Activated CD4-positive, alpha-beta memory T cell treated with anti-CD3 and anti-CD28 coated beads for 36 hours (primary cell): ENCODE results near the gene MAP1B. TPM values are rescaled to one million over a fixed set of nuclear protein-coding genes. Genes with fewer than 3 reads are reported as not detected.
"Not testable (repeated sequence)": the region's sequence is repeated elsewhere in the genome, so short reads cannot be mapped to it uniquely, and the experiment has no call there.

Experiments used
- CTCF ChIA-PET: fragments of 350-600 bp; sonication (Branson Sonifier 250); formaldehyde crosslinking; loops from one replicate; lab custom pipeline; 2021; ENCODE audit warnings: antibody characterized with exemption, inconsistent platforms; lab: Charles Lee
- POLR2A ChIA-PET: fragments of 350-600 bp; sonication (Branson Sonifier 250); formaldehyde crosslinking; loops from one replicate; lab custom pipeline; 2021; ENCODE audit warnings: antibody characterized with exemption; lab: Charles Lee
- DNase-seq: peaks from one replicate; pipeline ENCODE4 v3.0.0-alpha.2; 2020
- H3K27ac Mint-ChIP-seq: one replicate; pipeline ENCODE4 v1.8.0; 2021; ENCODE audit warnings: mixed read lengths
- H3K27me3 Mint-ChIP-seq: one replicate; pipeline ENCODE4 v1.8.0; 2021; ENCODE audit warnings: mixed read lengths
- H3K36me3 Mint-ChIP-seq: one replicate; pipeline ENCODE4 v1.8.0; 2021; ENCODE audit warnings: mixed read lengths
- H3K4me1 Mint-ChIP-seq: one replicate; pipeline ENCODE4 v1.8.0; 2021; ENCODE audit warnings: low read depth, mixed read lengths
- H3K4me3 Mint-ChIP-seq: one replicate; pipeline ENCODE4 v1.8.0; 2021; ENCODE audit warnings: mild to moderate bottlenecking, mixed read lengths
- H3K9me3 Mint-ChIP-seq: one replicate; pipeline ENCODE4 v1.8.0; 2021; ENCODE audit warnings: mixed read lengths
- intact Hi-C: fragments of 100-400 bp; cut with micrococcal nuclease; formaldehyde crosslinking; loops from one replicate; pipeline ENCODE4 v1.15.1; 2023
- total RNA-seq, 2 experiments: library from RNA; stranded (reverse); gene quantifications; one replicate each; pipeline ENCODE4 v1.2.3, GENCODE V29; 2021

The MAP1B gene
- total RNA-seq, 2 experiments from 2014 or later: 0.51 to 0.78 TPM

- Mint-ChIP-seq H3K4me1 (peaks cover 5% of the 10 kb centered on the region), H3K27me3 (peaks cover 16% of the 10 kb centered on the region), H3K27ac (no peak overlapping the region), H3K9me3 (no peaks in the 10 kb centered on the region), H3K4me3 (no peak overlapping the region), H3K36me3 (no peaks in the 10 kb centered on the region)
- intact Hi-C loops: no loop called here
- DNase-seq: no peak
- ChIA-PET CTCF (no interaction called here), POLR2A (no interaction called here)
These were observed 50.3 kb downstream of the MAP1B start for GRCh38 chr5:72157625-72157962.

DNA sequence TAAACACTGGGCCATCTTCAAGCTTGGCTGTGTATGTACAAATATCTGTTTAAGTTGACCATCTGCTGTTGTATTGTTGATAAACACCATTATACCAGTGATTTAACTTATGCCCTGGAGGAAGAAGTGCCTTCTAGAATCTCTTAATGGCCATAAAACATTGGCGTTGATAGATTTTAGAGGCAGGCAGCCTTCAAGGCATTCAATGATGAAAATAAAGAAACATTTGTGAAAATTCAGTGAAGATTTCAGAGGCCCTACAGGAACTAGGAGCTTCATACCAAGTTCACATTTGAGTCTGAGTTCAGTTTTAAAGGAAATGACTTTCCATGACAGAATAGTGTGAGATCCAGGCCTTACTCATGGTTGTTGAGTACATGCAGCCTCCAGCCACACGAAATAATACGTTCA, 52.2 kb downstream of the MAP1B start:
- Mint-ChIP-seq H3K4me3 (no peak overlapping the region), H3K4me1 (peaks cover 5% of the 10 kb centered on the region), H3K9me3 (no peaks in the 10 kb centered on the region), H3K27ac (no peak overlapping the region), H3K36me3 (no peaks in the 10 kb centered on the region), H3K27me3 (peaks cover 26% of the 10 kb centered on the region)
- CTCF ChIA-PET: interaction anchor here (2.1 kb wide), 1 partner anchor 21 kb away, joined by 6 read pairs; no protein-coding TSS in a partner anchor
- DNase-seq: no peak
- POLR2A ChIA-PET: no interaction called here
- intact Hi-C loops: no loop called here

GRCh38 chr5:72160329-72160728, 53.1 kb downstream of the MAP1B start:
- no peak overlapping the region for H3K27ac Mint-ChIP-seq
- H3K4me1 Mint-ChIP-seq: peaks cover 5% of the 10 kb centered on the region
- POLR2A ChIA-PET: no interaction called here
- DNase-seq: no peak
- no peaks in the 10 kb centered on the region for H3K36me3 Mint-ChIP-seq
- no peak overlapping the region for H3K4me3 Mint-ChIP-seq
- CTCF ChIA-PET: interaction anchor here (2.1 kb wide), 1 partner anchor 21 kb away, joined by 6 read pairs; no protein-coding TSS in a partner anchor
- intact Hi-C loops: no loop called here
- H3K9me3 Mint-ChIP-seq: no peaks in the 10 kb centered on the region
- H3K27me3 Mint-ChIP-seq: peaks cover 26% of the 10 kb centered on the region

DNA sequence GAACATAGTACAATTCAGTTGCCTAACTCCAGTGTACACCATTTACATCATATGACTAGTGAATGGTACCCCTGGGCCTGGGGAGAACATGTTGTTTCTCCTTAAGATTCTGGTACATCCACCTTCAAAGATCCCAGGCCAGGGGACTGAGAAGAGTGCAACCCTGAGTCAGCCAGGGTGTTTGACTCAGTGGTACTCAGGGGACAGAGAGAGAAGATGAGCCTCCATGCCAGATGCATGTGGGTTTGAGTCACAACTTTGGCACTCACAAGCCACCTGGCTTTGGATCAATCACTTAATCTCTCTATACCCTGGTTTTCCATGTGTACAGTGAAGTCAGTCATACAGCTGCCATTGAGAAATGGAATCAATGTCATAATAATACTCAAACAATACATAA, 53.7 kb downstream of the MAP1B start:
- ChIA-PET POLR2A (no interaction called here), CTCF (interaction anchor here (2.1 kb wide), 1 partner anchor 22 kb away, joined by 6 read pairs; no protein-coding TSS in a partner anchor)
- Mint-ChIP-seq H3K36me3 (no peaks in the 10 kb centered on the region), H3K27ac (no peak overlapping the region), H3K4me3 (no peak overlapping the region), H3K27me3 (peaks cover 26% of the 10 kb centered on the region), H3K4me1 (peaks cover 5% of the 10 kb centered on the region), H3K9me3 (no peaks in the 10 kb centered on the region)
- intact Hi-C loops: no loop called here
- DNase-seq: no peak

DNA sequence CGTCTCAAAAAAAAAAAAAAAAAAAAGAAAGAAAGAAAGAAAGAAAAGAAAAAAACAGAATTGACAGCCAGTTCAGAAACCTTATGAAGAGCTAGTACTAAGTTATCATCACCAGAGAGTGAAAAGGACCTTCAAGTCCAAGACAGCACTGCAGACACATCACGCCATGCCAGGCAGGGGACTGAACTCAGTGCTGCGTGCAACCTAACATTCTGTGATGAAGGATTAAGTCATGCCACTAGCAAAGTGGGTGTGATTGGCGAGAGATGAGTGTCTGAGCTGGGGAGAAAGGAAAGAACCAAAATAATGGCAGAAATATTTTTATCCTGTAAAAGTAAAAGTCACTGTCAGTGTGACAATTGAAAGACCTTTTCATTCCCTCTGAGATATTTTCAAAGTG, 54.7 kb downstream of the MAP1B start:
- CTCF ChIA-PET: no interaction called here

GRCh38 chr5:72163349-72163983, 56.2 kb downstream of the MAP1B start:
- peaks cover 33% of the 10 kb centered on the region for H3K27me3 Mint-ChIP-seq
- H3K36me3 Mint-ChIP-seq: no peaks in the 10 kb centered on the region
- H3K4me3 Mint-ChIP-seq: no peak overlapping the region
- POLR2A ChIA-PET: no interaction called here
- CTCF ChIA-PET: no interaction called here
- H3K9me3 Mint-ChIP-seq: no peaks in the 10 kb centered on the region
- no peak for DNase-seq
- H3K27ac Mint-ChIP-seq: no peak overlapping the region
- intact Hi-C loops: no loop called here
- H3K4me1 Mint-ChIP-seq: peaks cover 13% of the 10 kb centered on the region

More for the DNA sequence above, 54.7 kb downstream of the MAP1B start:
- DNase-seq: no peak
- POLR2A ChIA-PET: no interaction called here
- Mint-ChIP-seq H3K36me3 (no peaks in the 10 kb centered on the region), H3K27me3 (peaks cover 31% of the 10 kb centered on the region), H3K4me3 (no peak overlapping the region), H3K4me1 (peaks cover 9% of the 10 kb centered on the region), H3K27ac (no peak overlapping the region), H3K9me3 (no peaks in the 10 kb centered on the region)
- intact Hi-C loops: no loop called here

DNA sequence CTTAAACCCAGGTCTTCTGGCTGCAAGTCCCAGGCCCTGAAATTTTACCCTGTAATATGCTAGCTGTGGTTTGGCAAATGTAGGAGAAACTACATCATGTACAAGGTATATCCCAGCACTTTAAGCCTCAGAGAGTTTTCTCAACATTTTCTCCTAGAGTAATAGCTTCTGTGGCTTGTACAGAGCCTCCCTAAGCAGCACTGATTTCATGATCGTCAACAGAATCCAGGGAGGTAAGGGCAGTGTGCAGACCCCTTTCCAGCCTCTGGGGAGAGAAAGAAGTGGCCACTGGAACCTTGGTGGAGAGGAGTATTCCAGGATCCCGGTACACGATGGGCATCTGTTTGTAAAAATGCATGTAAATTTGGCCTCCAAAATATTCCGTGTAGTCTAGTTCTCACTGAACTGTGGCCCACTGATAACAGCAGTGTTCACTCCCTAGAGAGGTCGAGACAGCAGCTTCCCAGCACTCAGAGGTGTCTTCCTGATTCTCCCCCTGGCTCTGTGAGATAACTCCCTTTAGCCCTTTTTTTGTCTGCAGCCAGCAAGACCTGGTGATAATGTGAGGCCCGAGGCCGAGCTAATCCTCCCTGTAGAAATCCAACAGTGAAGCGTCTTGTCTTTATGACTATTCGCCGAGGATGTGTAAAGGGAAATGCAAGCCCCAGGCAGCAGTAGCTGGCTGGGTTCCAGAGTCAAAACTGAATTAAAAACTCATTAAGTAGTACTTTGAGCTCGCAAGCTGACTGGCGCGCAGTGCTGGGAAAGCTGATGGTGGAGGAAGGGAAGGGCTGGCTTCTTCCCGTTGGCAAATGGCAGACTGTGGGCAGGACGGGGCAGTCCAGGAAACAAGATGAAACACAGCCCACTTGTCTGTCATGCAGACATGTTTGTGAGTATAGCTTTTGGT, 59.0 kb downstream of the MAP1B start:
- intact Hi-C loops: no loop called here
- ChIA-PET POLR2A (no interaction called here), CTCF (no interaction called here)
- H3K27ac Mint-ChIP-seq: no peak overlapping the region
- H3K4me1 Mint-ChIP-seq: peaks cover 13% of the 10 kb centered on the region
- H3K27me3 Mint-ChIP-seq: peaks cover 40% of the 10 kb centered on the region
- no peak for DNase-seq
- H3K4me3 Mint-ChIP-seq: no peak overlapping the region
- no peaks in the 10 kb centered on the region for H3K36me3 Mint-ChIP-seq
- no peaks in the 10 kb centered on the region for H3K9me3 Mint-ChIP-seq

- Mint-ChIP-seq H3K36me3 (no peaks in the 10 kb centered on the region), H3K27me3 (peaks cover 38% of the 10 kb centered on the region), H3K4me1 (peaks cover 22% of the 10 kb centered on the region), H3K4me3 (no peak overlapping the region), H3K27ac (no peak overlapping the region), H3K9me3 (no peaks in the 10 kb centered on the region)
- POLR2A ChIA-PET: no interaction called here
- DNase-seq: no peak
- intact Hi-C loops: no loop called here
- CTCF ChIA-PET: no interaction called here
These were observed 60.0 kb downstream of the MAP1B start for GRCh38 chr5:72167257-72167656.

DNA sequence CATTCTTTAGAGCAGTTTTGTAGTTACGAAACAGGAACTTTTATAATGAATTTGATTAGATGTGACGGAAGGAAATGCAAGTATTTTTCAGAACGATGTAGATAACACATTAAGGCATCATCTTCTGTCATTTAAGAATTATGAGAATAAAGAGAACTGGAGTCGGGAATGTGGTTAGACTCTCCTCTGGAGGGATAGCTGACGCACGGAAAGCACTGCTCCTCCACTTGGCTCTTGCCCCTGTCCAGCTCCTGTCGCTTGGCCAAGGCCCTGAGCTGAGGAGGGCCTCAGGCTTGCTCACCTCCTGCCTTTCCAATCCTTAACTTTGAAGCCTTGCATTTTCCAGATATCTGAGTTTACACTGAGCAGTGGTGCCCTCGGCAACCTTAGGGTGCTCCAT, 60.5 kb downstream of the MAP1B start:
- DNase-seq: no peak
- H3K9me3 Mint-ChIP-seq: no peaks in the 10 kb centered on the region
- H3K4me3 Mint-ChIP-seq: no peak overlapping the region
- POLR2A ChIA-PET: no interaction called here
- intact Hi-C loops: no loop called here
- CTCF ChIA-PET: no interaction called here
- H3K27me3 Mint-ChIP-seq: peaks cover 39% of the 10 kb centered on the region
- H3K36me3 Mint-ChIP-seq: no peaks in the 10 kb centered on the region
- peaks cover 22% of the 10 kb centered on the region for H3K4me1 Mint-ChIP-seq
- H3K27ac Mint-ChIP-seq: no peak overlapping the region

DNA sequence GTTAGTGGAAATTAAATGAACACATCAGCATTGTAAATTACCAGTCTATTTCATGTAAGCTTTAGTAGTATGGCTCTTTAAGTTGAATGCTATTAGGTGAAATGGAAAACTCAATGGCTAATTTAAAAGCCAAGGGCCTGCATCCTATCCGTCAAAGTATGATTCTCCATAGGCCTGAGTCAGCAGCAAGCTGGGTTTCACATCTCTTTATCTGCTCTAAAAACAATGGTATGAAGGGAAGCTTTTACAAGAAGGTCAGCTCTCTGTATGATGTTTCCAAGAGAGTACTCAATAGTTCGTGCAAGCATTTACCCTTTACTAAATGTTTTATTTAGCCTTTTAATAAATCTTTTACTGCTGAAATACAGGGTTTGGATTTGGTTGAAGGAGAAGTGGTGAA, 62.8 kb downstream of the MAP1B start:
- no peaks in the 10 kb centered on the region for H3K36me3 Mint-ChIP-seq
- H3K4me1 Mint-ChIP-seq: peaks cover 22% of the 10 kb centered on the region
- no peaks in the 10 kb centered on the region for H3K9me3 Mint-ChIP-seq
- CTCF ChIA-PET: no interaction called here
- no peak overlapping the region for H3K27ac Mint-ChIP-seq
- intact Hi-C loops: loop anchor here (10.0 kb wide), 1 partner anchor 65 kb away; no protein-coding TSS in a partner anchor
- no peak for DNase-seq
- no peak overlapping the region for H3K4me3 Mint-ChIP-seq
- peaks cover 40% of the 10 kb centered on the region for H3K27me3 Mint-ChIP-seq
- POLR2A ChIA-PET: interaction anchor here (0.6 kb wide), 1 partner anchor 23 kb away, joined by 3 read pairs; no protein-coding TSS in a partner anchor

DNA sequence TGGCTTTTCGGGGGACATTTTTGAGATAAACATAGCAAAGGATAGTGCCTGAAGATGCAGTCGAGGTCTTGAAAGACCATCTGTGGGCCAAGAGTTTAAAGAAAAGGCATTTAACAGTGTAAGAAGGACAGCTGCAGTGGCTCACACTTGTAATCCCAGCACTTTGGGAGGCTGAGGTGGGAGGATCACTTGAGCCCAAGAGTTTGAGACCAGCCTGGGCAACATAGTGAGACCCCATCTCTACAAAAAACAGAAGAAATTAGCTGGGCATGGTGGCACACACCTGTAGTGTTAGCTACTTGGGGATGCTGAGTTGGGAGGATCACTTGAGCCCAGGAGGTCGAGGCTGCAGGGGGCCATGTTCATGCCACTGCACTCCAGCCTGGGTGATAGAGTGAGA, 63.9 kb downstream of the MAP1B start:
- H3K4me1 Mint-ChIP-seq: peaks cover 22% of the 10 kb centered on the region
- CTCF ChIA-PET, H3K36me3 Mint-ChIP-seq, H3K4me3 Mint-ChIP-seq, H3K9me3 Mint-ChIP-seq, H3K27ac Mint-ChIP-seq, DNase-seq, POLR2A ChIA-PET: not testable (repeated sequence)
- intact Hi-C loops: loop anchor here (10.0 kb wide), 1 partner anchor 64 kb away; no protein-coding TSS in a partner anchor
- peaks cover 39% of the 10 kb centered on the region for H3K27me3 Mint-ChIP-seq

DNA sequence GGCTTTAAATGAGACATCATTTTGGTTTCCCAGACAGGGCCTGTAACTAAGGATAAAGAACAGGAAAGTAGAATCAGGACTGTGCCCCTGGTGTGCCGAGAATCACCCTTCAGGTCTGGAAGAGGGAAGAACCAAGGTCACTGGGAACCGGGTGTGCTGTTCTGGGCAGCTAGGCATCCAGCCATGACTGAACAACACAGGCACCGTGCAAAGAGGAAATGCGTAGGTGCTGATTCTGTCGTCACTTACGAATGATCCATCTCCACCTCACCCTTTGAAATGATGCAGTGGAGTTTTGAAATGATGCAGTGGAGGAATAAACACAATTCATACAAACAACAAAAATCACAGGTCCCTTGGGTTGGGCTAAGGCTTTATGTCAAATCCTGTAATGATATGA, 64.4 kb downstream of the MAP1B start:
- DNase-seq: peak; percentile 67
- peaks cover 20% of the 10 kb centered on the region for H3K4me1 Mint-ChIP-seq
- peaks cover 39% of the 10 kb centered on the region for H3K27me3 Mint-ChIP-seq
- CTCF ChIA-PET: no interaction called here
- intact Hi-C loops: loop anchor here (2.0 to 10.0 kb wide), 2 partner anchors 33 to 63 kb away; no protein-coding TSS in a partner anchor
- POLR2A ChIA-PET: no interaction called here
- H3K4me3 Mint-ChIP-seq: no peak overlapping the region
- no peak overlapping the region for H3K27ac Mint-ChIP-seq
- no peaks in the 10 kb centered on the region for H3K9me3 Mint-ChIP-seq
- H3K36me3 Mint-ChIP-seq: no peaks in the 10 kb centered on the region
